ENCODE results near the gene NEURL1B.
A peak's percentile ranks its signal among the peaks of the same experiment; 100 is the strongest.

NEURL1B gene

DNA sequence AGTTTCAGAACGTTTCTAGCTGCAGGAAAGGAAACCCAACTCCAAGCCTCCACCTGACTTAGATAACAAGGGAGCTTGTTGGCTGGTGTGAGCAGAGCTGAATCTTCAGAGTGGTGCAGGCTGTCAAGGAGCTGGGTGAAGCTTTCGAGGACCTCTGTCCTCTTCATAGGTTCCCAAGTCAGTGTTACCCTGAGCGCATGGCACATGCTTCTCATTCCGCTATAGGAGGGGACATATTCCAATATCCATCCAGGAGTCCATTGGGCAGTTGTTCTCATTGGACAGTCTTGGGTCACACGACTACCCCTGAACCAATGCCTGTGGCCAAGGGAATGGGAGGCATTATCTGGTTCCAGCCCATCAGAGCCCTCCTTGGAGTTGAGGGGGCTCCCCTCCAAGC lies 79.6 kb downstream of the NEURL1B start:
- DNase-seq = no peak

DNA sequence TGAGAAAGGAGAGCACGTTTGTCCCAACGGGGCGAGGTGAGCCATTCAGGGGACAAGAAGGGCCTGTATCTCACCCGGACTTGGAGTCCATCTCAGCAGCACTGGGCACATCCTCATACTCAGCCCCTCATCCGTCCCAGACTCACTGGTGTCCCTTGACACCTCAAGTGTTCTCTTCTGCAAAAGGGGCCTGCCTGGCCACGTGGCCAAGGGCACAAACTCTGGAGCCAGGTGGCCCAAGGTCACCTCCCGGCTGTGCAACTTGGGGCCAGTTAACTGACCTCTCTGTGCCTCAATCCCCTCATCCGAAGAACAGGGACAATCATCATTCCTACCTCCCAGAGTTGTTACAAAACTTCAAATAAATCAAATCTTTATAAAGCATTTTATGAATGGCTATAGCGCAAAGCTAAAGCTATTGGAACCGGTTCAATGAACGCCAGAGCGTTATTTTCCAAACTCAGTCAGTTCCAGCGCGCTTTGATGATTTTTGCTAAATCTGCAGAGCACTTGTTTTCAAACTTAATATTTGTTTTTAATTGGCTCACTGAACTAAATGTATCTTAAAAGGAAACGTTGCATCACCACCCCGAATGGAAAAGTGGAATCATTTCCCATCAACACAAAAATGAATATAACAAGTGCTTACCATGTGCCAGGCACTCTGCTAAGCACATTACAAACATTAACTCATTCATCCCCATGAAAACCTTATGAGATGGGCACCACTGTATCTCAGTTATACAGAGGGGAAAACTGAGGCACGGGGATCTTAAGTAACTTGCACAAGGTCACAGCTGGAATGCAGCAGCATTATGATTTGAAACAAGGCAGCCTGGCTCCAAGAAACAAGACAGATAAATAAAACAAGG lies 80.6 kb downstream of the NEURL1B start:
- DNase-seq = no peak

DNA sequence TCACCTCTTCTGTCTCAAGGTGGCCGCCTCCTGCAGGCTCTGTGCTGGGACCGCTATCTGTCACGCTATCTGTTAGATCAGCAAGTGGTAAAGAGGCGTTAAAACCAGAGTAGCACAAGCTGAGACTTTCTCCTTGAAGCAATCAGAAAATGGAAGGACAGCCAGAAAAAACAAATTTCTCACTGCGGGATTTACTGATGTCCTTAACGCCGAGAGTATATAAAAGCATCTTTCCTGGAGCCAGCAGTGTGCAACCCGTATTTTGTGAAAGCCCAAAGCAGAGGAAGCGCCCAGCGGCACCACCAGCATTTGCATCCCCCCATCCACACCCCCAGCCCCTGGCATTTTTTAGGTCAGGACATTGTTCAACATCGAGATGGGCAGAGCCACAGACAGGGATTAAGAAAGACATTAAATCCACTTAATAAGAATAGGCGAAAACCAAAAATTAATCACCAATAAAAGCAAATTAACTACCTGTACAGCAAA lies 81.3 kb downstream of the NEURL1B start:
- no peak for DNase-seq

DNA sequence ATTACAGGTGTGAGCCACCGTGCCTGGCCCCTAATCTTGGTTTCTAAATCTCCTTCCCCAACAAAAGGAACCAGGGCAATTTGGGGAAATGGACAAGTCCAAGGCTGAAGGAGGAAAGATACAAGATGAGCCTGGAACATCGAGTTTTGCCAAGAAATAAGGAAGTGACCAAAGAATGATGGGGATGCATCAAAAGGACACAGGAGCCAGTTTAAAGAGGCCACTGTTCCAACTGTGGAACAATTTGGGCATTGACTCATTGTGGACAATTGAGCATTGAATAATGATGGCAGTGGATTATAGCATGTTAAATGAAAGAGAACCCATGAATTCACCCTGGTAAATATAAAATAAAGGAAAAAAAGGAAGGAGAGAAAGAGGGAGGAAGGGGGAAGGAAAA lies 82.4 kb downstream of the NEURL1B start:
- no peak for DNase-seq

DNA sequence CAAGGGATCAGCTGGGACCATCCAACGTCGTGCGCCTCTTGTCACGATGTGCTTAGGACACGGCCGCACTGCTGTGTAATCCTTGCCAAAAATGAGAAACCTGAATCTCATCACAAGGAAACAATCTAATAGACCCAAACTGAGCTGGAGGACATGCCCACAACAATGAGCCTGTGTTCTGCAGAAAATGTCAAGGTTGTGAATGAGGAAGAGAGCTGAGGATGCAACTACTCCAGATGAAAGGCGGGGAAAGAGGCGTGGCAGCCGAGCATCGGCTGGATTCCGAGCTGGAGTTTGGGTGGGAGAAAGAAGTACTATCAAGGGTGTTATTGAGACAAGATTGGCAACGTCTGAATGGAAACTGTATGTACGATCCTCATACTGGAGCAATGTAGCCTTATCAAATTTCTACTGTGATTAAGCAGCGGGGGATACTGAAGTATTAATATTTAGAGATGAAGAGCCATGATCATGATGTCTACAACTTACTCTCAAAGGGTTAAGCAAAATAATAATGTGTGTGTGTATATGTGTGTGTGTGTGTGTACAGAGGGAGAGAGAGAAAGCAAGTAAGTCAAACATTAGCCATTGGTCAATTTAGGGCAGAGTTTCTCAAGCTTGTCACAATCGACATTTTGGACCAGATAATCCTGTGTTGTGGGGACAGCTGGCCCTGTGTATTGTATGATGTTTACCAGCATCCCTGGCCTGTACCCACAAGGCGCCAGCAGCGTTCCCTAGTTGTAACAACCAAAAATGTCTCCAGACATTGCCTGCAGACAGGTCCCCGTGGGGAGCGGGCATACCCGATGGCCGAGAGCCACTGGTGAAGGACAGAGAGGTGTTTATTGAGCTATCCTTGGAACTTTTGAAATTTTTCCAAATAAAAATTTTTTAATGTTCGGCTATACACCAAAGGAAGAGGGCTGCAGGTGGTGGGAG lies 83.5 kb downstream of the NEURL1B start:
- no peak for DNase-seq

DNA sequence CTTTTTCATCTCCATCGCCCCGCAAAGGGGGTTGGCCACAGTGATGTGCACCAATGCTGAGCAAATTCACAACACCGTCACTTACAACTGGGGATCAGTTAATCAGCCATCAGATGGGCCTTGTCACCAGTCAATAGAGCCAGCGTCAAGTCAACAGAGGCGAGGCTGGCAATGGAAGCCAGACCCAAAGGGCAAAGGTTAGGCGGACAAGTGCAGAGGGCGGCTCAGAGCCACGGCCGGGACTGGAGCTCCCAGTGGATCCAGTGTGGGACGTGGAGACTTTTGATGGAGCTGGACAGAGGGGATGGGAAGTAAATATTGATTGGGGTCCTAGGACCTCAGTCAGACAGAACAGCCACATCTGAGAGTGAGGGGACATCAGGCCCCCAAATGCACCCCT lies 84.2 kb downstream of the NEURL1B start:
- DNase-seq = no peak

DNA sequence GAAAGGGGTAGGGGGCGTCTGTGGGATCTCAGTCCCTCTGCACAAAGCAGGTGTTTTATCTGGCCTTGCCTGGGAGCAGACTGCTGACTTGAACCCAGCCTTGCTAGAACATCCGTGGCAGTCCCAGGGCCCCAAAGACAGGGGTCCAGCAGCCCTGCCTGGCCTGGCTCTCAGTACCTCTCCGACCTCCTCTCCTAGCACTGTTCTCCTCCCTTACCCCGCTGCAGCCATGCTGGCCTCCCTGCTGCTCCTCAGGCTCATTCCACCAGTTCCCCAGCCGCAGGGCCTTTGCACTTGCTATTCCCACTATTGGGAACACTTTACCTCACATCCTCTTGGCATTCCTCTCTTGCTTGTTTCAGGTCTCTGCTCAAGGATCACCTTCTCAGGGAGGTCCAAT lies 84.7 kb downstream of the NEURL1B start:
- DNase-seq = no peak

DNA sequence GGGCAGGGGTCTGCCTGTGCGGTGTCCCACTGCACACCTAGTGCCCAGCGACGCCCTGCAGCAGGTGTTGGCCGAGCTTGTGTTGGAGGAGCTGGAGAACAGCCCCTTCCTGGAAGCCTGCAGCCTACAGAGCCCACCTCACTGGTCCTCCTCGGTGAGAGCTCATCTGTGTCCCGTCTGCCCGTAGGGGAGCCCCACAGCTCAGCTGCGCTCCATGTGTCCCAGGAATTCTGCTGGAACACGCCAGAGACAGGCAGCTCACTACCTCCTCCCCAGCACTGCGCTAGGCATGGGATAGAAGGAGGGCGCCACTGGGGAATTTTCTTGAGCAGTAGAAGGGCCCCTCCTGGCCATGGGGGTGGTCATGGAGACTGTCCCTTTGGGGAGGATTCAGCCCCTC lies 85.9 kb downstream of the NEURL1B start:
- no peak for DNase-seq

DNA sequence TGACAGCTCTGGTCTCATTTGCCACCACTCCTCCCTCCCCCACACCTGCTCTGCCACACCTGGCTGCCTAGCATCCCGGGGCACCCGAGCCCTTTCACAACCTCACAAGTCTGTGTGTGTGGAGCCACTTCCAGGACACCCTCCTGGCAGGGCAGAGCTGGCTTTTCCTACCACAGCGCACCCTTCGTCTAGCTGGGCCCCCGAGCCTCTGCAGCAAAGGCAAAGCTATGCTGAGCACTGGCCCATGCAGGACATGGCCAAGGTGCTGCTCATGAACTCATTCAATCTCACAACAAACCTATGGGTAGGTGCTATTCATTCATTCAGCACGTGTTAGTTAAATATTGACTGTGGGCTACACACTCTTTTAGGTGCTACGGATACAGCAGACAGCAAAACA lies 86.5 kb downstream of the NEURL1B start:
- DNase-seq = no peak

DNA sequence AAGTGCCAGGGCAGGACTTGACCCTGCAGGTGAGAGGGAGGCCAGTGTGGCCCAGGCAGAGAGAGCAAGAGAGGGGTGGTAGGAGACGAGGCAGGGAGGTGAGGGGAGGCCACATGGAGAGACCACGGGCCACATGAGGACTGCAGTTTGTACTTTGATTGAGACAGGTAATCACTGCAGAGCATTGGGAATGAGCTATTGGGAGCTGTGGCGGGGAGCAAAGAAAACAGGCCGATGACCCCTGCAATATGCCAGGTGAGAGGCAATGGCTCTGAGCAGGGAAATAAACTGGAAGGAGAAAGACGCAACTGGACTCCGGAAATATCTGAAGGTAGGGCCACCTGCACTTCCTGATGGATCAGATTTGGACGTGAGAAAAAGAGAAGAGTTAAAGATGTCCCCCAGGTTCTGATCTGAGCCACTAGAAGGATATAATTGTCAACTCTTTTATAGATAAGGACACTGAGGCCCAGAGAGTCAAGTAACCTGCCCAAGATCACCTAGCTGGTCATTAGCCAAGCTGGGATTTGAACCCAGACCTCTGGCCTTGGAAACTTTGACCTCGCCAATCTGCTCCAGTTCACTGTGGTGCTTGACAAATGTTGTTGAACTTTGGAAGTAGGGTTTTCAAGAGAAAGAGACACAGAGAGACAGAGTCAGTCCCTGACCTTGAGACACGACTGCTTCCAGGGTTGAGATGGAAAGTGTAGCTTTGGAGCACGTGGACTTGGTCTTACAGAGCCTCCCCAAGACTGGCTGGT lies 87.6 kb downstream of the NEURL1B start:
- no peak for DNase-seq

DNA sequence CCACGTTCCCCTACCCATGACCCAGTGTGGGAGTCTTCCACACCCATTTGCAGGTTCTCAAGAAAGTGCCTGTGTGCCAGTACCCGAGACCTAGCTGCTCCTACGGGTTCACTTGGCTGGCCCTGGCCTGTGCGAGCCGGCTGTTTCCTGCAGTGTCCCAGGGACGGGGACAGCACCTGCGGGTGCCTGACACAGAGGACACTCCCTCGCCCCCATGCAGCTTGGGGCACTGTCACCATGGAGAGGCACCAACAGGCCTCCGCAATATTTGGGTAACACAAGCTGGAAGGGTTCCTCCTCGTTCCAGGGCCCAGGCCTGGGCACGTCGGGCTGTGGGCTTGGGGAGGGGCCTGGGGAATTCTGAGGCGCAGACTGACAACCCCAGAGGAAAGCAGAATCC lies 88.5 kb downstream of the NEURL1B start:
- DNase-seq = no peak

DNA sequence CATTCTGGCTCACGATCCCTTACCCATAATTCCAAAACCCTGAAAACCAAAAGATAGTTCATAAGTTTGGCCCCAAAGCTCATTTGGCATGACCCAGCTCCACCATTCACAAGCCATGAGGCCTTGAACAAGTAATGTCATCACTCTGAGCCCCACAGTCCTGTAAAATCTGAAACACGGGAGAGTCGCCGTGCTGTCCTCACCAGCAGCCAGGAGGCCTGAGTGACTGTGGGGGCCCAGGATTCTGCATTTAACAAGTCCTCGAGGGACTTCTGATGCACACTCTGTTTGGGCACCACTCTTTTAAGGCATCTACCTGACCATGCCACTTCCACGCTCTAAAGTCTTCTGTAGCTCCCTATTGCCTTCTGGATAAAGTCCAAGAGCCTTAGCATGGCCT lies 89.2 kb downstream of the NEURL1B start:
- no peak for DNase-seq

DNA sequence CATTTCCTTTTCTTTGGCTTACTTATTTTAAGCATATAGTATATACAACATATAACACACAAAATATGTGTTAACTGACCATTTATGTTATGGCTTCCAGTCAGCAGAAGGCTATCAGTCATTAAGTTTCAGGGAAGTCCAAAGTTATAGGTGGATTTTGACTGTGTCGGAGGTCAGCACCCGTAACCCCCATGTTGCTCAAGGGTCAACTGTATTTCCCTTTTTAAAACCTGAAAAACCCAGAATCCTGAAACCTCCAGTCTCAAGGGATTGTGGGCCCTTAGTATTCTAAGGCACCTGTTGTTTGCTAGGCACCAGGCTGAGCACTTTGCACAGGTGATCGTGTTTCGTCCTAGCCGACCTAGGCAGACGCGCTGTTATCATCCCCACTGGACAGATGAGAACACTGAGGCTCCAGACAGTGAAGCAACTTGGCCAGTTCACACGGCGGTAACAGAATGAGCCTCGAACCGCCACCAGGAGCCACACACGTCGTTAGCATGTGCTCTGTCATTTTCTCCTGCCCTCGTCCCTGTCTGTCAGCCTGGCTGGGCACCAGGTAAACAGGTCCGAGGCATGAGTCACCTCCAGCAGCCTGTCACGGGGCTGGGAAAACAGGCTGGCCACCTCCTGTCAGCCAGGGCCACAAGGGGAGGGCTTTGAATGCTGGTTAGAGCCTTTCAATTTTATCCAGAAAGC lies 90.1 kb downstream of the NEURL1B start:
- no peak for DNase-seq

DNA sequence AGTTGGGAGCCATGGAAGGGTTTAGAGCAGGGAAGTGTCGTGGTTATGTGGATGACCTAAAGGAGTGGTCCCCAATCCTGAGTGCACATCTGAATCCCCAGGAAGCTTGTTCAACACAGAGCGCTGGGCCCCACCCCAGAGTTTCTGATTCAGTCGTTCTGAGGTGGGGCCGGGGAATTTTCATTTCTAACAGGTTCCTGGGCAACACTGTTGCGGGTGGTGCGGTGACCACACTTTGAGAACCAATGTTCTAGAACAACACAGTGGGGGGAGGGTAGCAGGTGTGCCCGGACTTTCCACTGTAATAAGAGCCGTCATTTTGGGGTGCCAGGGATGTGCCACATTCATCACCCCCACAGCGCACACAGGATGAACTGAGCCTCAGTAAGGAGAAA lies 90.6 kb downstream of the NEURL1B start:
- no peak for DNase-seq

DNA sequence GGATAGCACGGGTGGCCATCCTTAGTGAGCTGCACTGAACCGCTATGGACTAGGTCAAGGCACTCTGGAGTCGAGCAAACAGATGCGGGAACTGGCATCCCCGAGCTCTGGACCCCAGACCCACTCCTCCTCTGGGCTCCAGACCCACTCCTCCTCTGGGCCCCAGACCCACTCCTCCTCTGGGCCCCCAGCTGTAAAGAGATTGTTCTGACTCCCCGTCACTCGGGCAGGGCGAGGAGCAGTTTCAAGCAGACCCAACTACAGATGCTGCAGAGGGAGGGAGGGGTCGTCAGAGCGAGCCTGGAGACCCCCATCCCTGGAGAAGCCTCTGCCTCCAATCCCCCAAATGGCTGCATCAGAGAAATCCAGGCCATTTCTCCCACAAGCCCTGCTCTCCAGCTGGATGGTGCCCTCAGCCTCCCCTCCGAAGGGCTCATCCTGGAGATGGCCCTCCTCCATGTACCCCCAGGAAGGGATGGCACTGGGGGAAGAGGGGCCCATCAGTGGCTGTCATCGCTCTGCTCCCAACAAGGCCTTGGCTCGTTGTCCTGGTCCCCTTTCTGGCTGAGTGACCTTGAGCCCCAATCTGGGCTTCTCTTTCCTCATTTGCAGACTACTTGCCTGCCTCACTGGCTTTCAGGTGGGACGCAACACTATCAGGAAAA lies 91.3 kb downstream of the NEURL1B start:
- DNase-seq = no peak

DNA sequence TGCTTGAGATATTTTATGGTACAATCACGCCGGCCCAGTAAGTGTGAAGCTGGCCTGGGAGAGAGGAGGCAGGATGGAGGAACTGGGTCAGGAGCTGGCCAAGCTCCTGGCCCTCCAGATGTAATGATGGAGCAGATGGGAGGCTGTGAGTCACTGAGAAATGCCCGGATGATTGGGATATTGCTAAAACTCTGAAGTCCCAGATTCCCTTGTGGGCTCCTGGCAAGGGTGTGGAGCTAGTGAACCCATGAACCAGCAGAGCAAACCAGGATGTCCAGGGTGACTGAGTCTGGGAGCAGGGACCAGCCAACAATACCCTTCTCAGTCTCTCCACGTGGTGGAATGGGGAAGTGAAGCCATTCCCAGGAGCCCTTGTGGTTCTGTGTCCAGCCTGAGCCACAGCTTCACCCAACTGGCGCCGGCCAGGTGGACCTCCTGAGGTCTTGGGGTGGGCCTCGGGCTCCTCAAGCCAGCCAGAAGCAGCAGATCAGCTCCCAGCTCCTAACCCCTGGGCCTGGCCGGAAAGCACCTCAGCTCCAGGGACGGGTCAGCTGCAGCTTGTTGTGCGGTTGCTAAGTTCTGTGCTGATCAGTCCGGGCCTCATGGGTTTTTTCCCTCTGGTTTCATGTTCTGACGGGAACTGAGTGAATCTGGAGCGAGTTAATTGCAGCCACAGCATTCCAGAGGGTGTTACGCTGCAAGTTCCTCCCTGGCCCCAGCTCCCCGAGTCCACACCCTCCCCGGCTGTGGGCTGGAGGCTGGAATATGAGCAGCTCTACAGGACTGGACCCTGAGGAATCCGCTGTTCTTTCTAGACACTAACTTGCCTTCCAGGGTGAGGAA lies 92.3 kb downstream of the NEURL1B start:
- DNase-seq = peak; percentile 33

DNA sequence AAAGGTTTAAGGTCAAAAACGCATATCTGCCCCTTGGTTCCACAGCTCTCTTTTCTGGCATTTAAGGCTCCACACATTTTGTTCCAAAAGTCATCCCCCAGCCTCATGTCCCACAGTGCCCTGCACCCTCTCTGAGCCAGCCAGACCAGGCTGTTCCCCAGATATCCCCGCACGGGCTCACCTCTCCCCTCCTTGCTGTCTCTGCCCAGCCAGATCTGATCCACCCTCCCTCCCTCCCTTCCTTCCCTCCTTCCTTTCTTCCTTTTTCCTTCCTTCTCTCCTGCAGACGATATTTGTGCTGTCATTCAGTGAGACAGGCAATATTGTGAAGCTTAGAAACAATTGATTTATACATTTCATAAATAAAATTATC lies 92.9 kb downstream of the NEURL1B start:
- no peak for DNase-seq

DNA sequence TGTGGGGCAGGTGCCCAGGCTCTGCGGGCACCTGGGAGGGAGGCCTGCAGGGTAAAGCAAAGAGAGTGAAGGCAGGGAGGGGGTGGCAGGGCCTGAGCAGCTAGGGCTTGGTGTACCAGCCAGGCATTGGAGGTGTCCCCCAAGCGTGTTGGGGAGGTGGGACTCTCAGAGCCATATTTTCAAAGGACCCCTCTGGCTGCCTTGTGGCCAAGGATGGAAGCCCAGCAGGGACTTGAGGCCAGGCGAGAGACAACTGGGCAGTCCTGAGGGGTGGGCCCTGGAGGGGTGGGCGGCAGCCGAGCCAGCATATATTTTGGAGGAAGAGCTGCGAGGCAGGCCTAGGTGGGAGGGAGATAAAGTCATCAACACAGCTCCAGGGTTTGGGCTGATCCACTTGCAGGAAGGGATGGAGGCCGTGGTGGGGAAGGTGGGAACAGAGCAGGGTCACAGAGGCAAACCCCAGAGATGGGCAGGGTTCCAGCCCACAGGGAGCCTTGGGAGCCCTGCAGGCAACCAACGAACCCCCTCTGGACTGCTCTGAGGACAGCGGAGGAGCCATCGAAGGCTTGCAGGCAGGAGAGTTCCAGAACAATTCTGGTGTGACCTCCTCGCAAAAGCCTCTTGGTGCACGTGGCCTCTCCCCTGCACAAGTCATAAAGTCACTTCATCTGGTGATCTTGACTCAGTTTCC lies 94.2 kb downstream of the NEURL1B start:
- no peak for DNase-seq

DNA sequence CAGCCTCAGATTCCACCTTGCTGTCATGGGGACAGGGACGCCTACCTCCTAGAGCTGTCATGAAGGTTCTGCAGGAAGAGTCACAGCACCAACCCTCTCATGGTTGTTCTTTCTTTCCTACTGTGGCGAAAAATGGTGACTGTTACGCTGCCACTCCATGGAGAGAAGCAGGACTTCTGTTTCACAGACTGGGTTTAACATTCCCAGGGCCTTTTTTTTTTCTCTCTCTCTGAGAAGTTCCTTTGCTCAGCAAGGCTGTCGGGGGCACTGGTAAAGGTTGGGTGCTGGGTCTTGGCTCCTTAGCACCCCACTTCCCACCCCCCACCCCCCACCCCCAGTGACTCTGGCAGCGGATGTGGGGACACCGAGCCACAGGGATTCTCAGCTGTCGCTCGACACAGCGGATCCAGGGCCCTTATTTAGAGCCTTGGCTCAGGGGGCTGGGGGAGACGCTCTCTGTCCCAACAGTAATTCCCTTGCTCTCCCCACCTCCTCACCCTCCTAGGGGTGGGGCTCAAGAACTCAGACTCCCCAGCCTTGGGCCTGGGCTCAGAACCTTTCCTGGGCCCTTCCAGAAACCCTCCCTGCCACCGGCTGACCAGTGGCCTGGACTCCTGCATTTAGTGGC lies 95.6 kb downstream of the NEURL1B start:
- DNase-seq = no peak

DNA sequence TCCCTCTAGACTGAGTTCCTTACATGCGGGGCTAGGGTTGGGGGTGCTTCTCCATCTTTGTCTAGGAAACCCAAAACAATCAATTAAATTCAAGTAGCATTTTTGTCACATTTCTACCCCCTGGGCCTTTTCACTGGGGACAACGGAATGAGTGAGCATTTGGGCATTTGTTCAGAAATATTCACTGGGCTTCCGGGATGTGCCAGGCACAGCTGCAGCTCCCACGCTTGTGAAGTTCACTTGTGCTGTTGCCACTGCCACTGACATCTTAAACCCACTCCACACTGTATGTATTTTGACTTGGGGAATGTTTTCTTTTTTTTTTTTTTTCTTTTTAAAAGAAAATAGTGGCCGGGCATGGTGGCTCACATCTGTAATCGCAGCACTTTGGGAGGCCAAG lies 98.3 kb downstream of the NEURL1B start:
- DNase-seq = no peak
